GM04503 (cell line): ENCODE measurements around the gene CDH4.
"Not testable (repeated sequence)": the region's sequence is repeated elsewhere in the genome, so short reads cannot be mapped to it uniquely, and the experiment has no call there.

Experiments
- DNase-seq: peaks from one replicate; pipeline ENCODE4 v3.0.0-alpha.2; 2012; ENCODE audit warnings: low read depth

Gene CDH4

GRCh38 chr20:61419010-61419409 is 166.9 kb downstream of the CDH4 start:
- no peak for DNase-seq

GRCh38 chr20:61419501-61419900 is 167.4 kb downstream of the CDH4 start:
- DNase-seq, result no peak

- no peak for DNase-seq
Observed at GRCh38 chr20:61420056-61420455, 168.0 kb downstream of the CDH4 start.

GRCh38 chr20:61420781-61421180 is 168.7 kb downstream of the CDH4 start:
- DNase-seq, result no peak

- no peak for DNase-seq
Observed at GRCh38 chr20:61422636-61423425, 170.8 kb downstream of the CDH4 start.

GRCh38 chr20:61424011-61424627 is 172.1 kb downstream of the CDH4 start:
- no peak for DNase-seq

GRCh38 chr20:61424628-61425420 is 172.8 kb downstream of the CDH4 start:
- no peak for DNase-seq

- DNase-seq, result not testable (repeated sequence)
Observed at GRCh38 chr20:61425541-61425991, 173.5 kb downstream of the CDH4 start.

- no peak for DNase-seq
Observed at GRCh38 chr20:61426352-61426751, 174.3 kb downstream of the CDH4 start.

- no peak for DNase-seq
Observed at GRCh38 chr20:61429458-61430227, 177.6 kb downstream of the CDH4 start.

- DNase-seq, result no peak
Observed at GRCh38 chr20:61430228-61430624, 178.2 kb downstream of the CDH4 start.

- DNase-seq, result no peak
Observed at GRCh38 chr20:61433176-61433575, 181.1 kb downstream of the CDH4 start.

GRCh38 chr20:61433816-61434215 is 181.8 kb downstream of the CDH4 start:
- DNase-seq, result no peak

GRCh38 chr20:61434341-61434781 is 182.3 kb downstream of the CDH4 start:
- no peak for DNase-seq

- no peak for DNase-seq
Observed at GRCh38 chr20:61435184-61435822, 183.2 kb downstream of the CDH4 start.

GRCh38 chr20:61435823-61436220 is 183.8 kb downstream of the CDH4 start:
- DNase-seq, result no peak

- DNase-seq, result peak; percentile 61
Observed at GRCh38 chr20:61436283-61436666, 184.2 kb downstream of the CDH4 start.

GRCh38 chr20:61436667-61437279 is 184.7 kb downstream of the CDH4 start:
- peak; percentile 55 for DNase-seq

GRCh38 chr20:61437280-61438206 is 185.5 kb downstream of the CDH4 start:
- peak; percentile 68 for DNase-seq

GRCh38 chr20:61438285-61438684 is 186.2 kb downstream of the CDH4 start:
- DNase-seq, result no peak
